HG03571 (cell line): Measurements from ENCODE around the gene CES3.
"Not testable (repeated sequence)": the region's sequence is repeated elsewhere in the genome, so short reads cannot be mapped to it uniquely, and the experiment has no call there.

ENCODE experiments used
- ATAC-seq: cut with Tn5 transposase; IDR thresholded peaks from one replicate; pipeline ENCODE4 v1.9.1; 2021; ENCODE audit not compliant: unreplicated experiment

CES3 gene

DNA sequence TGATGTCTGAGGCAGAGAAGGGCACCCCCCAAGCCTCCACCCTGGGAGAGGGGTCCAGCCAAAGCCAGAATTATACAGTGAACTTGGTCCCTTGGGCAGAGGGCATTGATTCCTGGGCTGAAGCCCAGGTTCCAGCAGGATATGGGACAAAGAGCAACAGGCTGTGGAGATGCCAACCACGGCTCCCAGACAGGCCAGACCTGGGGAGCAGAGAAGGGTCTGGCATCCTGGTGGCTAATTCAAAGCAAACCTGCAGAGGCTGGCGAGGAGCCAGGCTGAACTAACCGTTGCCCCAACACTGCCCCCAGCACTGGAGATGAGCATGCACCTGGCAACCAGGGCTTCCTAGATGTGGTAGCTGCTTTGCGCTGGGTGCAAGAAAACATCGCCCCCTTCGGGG is 3.0 kb downstream of the CES3 start:
- ATAC-seq, result no peak

DNA sequence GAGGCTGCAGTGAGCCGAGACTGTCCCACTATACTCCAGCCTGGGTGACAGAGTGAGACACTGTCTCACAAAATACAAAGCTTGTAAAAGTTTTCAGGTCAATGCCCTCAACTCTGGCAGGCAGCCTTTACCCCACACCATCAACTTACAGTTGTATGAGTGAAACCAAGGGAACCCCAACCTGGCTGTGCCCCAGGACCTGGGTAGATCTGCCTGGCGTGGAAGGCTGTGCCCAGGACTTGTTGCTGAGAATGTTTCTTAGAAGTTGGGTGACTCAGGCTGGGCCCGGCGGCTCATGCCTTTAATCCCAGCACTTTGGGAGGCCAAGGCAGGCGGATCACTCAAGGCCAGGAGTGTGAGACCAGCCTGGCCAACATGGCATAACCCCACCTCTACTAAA is 7.8 kb downstream of the CES3 start:
- ATAC-seq, result no peak

DNA sequence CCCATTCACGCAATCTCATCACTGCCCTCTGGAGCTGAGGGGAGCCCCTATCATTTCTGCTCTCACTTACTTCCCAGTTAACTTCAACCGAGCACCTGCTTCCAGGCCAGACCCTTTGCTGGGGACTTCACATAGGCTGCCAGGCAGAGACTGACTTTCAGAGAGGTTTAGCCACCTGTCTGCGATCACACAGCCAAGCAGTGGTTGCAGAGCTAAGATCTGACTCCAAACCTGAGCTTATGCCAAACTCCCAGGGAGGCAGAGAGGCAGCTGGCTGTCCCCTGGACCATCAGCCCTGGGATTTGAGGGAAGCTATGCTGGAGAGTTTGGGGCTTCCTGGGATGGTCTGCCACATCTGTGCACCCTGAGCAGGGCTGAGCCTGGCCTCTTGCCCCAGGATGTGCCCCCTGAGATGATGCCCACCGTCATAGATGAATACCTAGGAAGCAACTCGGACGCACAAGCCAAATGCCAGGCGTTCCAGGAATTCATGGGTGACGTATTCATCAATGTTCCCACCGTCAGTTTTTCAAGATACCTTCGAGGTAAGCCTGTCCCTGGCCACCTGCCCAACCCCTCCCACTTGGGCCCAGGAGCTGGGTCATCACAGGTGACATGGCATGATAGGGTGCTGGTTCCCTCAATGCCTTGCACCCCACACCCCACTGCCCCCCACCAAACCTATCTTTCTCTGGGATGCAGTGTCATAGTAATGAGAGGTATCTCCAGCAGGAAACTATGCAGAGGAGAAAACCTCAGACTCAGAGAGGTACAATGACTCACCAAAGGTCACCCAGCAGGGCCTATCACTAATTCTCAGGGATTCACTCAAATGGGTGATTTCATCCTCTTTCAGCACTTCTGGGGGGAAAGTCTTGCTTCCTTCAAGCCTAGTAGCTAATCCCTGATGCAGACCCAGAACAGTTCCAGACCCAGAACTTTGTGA is 10.0 kb downstream of the CES3 start:
- no peak for ATAC-seq

DNA sequence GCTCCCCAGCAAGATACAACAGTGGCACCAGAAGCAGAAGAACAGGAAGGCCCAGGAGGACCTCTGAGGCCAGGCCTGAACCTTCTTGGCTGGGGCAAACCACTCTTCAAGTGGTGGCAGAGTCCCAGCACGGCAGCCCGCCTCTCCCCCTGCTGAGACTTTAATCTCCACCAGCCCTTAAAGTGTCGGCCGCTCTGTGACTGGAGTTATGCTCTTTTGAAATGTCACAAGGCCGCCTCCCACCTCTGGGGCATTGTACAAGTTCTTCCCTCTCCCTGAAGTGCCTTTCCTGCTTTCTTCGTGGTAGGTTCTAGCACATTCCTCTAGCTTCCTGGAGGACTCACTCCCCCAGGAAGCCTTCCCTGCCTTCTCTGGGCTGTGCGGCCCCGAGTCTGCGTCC is 11.9 kb downstream of the CES3 start:
- ATAC-seq, result no peak

DNA sequence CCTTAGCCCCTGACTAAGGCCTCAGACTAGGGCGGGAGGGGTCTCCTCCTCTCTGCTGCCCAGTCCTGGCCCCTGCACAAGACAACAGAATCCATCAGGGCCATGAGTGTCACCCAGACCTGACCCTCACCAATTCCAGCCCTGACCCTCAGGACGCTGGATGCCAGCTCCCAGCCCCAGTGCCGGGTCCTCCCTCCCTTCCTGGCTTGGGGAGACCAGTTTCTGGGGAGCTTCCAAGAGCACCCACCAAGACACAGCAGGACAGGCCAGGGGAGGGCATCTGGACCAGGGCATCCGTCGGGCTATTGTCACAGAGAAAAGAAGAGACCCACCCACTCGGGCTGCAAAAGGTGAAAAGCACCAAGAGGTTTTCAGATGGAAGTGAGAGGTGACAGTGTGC is 12.7 kb downstream of the CES3 start:
- no peak for ATAC-seq

DNA sequence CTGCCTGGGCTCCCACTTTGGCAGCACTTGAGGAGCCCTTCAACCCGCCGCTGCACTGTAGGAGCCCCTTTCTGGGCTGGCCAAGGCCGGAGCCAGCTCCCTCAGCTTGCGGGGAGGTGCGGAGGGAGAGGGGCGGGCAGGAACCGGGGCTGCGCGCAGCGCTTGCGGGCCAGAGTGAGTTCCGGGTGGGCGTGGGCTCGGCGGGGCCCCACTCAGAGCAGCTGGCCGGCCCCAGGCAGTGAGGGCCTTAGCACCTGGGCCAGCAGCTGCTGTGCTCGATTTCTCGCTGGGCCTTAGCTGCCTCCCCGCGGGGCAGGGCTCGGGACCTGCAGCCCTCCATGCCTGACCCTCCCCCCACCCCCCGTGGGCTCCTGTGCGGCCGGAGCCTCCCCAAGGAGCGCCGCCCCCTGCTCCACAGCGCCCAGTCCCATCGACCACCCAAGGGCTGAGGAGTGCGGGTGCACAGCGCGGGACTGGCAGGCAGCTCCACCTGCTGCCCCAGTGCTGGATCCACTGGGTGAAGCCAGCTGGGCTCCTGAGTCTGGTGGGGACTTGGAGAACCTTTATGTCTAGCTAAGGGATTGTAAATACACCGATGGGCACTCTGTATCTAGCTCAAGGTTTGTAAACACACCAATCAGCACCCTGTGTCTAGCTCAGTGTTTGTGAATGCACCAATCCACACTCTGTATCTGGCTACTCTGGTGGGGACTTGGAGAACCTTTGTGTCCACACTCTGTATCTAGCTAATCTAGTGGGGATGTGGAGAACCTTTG is 13.3 kb downstream of the CES3 start:
- ATAC-seq, result not testable (repeated sequence)

DNA sequence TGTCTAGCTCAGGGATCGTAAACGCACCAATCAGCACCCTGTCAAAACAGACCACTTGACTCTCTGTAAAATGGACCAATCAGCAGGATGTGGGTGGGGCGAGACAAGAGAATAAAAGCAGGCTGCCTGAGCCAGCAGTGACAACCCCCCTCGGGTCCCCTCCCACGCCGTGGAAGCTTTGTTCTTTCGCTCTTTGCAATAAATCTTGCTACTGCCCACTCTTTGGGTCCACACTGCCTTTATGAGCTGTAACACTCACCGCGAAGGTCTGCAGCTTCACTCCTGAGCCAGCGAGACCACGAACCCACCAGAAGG is 13.8 kb downstream of the CES3 start:
- not testable (repeated sequence) for ATAC-seq

DNA sequence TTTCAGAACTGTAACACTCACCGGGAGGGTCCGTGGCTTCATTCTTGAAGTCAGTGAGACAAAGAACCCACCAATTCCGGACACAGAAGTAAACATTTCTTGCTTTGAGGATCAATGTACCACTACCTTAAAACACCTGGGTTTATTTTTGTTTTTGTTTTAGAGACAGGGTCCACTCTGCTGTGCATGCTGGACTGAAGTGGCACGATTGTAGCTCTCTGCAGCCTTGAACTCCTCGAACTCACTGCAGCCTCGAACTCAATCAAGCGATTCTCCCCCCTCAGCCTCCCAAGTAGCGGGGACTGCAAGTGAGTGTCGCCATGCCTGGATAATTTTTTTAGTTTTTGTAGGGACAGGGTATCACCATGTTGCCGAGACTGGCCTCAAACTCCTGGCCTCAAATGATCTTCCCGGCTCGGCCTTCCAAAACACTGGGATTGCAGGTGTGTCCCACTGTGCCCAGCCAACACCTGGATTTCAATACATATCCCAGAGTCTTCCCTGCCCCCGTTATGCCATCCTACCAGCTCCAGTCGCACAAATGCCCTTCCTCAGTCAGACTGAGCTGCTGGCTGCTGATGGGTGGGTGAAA is 14.3 kb downstream of the CES3 start:
- ATAC-seq, result no peak

DNA sequence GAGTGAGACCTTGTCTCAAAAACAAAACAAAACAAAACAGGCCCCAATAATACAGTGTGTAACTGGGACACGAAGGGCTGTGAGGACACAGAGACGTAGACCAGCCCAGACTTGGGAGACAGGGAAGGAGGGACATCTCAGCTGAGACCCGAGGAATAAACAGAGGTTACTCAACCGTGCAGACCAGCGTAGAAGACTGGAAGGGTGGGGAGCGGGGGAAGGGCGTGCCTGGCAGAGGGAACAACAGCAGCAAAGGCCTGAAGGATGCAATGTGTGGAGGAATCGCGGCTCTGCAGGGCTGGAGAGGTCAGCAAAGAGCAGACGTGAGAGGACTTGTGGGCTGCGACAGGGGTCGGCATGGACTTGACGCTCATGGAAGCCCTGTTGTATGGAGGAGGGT is 15.7 kb downstream of the CES3 start:
- ATAC-seq, result no peak

DNA sequence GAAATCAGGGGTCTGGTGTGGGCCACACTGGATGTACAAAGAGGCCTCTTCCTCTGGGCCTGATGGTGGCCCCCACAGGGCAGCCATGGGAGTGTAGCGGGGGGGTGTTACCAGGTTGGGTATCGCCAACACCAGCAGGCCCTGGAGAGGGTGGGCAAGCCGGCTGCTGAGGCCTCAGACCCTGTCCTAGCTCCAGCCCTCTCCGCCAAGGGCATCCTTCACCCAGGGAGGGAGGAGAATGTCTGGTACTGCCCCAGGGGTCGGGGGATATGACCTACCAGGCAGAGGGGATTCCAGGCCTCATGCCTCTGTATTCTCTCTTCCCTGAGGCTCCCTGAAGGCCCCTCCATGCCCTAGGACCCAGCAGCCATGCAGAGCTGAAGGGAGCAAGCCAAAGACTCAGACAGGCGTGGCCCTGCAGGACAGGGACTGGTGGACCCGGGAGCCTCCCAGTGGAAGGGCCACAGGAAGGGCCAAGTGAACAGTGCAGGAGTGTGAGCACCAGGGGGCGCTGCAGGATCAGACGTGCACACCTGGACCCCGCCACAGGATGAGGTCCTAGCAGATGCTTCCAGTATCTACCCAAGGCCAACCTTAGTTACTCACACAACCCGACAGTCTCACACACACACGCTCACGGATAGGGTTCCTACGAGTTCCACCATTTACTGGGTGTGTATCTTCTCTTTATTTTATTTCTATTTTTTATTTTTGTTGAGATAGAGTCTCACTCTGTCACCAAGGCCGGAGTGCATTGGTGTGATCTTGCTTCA is 16.5 kb downstream of the CES3 start:
- ATAC-seq, result peak; percentile 81

DNA sequence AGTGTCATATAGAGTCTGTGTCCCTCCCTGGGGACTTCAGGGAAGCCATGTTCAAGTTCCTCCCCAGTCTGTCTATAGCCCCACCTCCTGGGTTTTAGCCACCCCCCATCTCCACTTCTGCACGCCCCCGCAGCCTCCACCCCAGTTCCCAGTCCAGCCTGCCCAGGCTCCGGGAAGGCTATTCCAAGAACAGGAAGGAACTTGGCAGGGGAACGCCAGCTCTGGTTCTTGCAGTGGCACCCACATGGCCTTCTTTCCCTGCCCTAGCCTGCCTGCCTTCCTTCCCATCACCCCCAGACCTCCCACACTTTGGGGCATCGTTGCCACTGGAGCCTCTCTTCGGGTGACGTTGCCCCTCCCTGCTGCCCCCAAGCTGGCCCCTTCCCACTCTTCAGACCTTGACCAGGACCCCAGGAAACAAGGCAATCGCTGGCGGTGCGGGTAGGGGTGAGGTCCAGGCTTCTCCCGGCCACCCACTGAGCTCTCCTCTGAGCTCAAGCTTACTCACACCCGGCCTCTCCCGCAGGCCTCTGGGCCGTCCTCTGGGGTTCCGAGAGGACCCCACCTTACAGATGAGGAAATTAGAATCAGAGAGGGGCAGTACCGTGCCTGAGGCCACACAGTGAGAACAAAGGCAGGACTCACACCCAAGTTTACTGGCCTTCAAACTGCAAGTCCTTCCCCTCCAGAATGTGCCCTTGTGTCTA is 18.1 kb downstream of the CES3 start:
- ATAC-seq, result no peak

DNA sequence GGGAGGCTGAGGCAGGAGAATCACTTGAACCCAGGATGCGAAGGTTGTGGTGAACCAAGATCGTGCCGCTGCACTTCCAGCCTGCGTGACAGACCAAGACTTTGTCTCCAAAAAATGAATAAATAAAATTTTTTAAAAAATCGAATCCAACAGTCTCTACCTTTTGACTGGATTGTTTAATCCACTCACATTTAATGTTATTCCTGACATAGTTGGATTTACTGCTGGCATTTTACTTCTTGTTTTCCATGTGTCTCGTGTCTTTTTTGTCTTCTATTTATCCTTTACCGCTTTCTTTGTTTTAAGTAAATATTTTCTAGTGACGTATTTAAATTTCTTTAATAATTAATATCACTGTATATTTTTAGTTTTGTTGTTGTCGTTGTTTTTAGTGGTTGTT is 22.0 kb downstream of the CES3 start:
- ATAC-seq, result no peak

DNA sequence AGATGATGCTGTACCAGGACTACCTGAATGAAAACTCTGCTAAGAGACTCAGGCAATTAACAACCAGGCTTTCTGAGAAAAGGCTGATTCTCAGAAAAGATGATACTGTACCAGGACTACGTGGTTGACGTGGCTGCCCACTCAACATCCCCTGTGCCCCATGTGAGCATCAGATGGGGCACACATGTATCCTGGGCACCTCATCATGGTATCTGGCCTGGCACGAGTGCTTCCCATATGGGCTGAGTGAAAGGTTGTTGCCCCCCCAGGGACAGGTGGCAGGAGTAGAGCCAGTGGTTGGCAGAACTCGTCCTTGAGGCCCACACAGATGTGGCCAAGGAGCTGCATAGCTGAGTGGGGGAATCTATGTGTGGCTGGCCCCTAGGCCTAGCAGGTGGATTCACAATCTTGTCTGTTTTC is 23.8 kb downstream of the CES3 start:
- no peak for ATAC-seq

DNA sequence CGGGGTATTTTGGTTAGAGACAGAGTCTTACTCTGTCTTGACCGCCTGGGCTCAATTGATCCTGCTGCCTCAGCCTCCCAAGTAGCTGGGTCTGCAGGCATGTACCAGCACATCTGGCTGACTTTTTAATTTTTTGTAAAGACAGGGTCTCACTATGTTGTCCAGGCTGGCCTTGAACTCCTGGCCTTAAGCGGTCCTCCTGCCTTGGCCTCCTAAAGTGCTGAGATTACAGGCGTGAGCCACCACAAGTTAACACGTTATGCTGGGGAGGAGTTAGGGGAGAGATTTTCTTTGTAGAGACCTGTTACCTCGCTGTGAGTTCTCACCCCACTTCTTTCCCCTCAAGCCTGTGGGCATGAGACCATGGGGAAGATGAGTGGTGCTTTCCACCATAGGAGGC is 25.5 kb downstream of the CES3 start:
- no peak for ATAC-seq

DNA sequence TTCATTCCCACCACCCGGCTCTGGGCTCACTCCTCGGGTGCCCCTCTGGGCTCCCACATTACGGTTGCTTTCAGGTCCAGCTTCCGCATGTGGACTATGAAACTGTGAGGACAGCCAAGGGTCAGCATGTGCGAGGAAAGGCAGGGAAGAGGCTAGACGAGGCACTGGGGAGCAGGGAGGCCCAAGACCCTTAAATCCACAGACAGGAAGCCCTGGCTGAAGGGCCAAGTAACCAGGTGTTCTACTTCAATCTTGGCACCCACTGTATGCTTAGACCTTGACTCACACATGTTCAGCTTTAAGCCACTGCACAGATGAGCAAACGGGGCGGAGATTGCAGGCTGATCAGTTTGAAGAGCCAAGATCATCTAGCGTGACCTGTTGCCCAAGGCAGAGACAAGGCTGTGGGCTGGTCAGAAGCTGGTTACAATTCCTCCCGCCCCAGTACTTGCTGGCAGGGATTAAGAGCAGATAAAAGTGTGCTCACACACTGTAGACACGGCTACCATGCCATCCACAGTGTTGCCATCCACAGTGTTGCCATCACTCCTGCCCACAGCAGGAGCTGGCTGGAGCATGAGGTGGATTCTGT is 27.2 kb downstream of the CES3 start, which contains the start of gene CES4A:
Gene CES4A, plus strand, starts transcription at position 393 of the 592 bp plus-strand sequence. Its CDS starts 184 bp downstream, at position 577.
- no peak for ATAC-seq

DNA sequence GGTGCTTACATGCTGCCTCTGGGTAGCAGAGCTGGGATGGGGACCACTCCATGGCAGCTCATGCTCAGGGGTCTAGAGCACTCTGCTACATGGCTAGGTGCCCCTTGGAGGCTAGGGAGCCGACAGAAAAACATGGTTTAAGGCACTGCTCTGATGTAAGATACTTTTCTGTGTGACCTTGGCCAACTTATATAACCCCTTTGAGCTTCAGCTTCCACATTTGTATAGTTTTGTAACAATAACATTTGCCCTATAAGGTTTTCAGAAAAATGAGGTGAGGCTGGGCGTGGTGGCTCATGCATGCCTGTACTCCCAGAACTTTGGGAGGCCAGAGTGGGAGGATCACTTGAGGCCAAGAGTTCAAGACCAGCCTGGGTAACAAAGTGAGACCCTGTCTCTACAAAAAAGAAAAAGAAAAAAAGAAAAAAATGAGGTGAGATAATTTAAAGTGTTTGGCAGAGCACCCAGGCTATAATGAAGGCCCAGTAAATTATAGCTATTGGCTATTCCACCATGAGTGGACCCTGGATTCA is 30.5 kb downstream of the CES3 start:
- no peak for ATAC-seq

DNA sequence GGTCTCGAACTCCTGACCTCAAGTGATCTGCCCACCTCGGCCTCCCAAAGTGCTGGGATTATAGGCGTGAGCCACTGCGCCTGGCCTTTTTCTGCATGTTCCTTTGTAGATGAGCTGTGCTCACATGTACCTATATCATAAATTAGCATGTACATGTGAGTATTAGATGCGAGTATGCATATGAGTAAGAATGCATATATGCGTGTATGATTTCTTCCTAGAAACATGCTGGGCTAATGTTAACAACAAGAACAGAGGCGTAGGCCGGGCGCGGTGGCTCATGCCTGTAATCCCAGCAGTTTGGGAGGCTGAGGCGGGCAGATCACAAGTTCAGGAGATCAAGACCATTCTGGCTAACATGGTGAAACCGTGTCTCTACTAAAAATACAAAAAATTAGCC is 32.5 kb downstream of the CES3 start:
- not testable (repeated sequence) for ATAC-seq

DNA sequence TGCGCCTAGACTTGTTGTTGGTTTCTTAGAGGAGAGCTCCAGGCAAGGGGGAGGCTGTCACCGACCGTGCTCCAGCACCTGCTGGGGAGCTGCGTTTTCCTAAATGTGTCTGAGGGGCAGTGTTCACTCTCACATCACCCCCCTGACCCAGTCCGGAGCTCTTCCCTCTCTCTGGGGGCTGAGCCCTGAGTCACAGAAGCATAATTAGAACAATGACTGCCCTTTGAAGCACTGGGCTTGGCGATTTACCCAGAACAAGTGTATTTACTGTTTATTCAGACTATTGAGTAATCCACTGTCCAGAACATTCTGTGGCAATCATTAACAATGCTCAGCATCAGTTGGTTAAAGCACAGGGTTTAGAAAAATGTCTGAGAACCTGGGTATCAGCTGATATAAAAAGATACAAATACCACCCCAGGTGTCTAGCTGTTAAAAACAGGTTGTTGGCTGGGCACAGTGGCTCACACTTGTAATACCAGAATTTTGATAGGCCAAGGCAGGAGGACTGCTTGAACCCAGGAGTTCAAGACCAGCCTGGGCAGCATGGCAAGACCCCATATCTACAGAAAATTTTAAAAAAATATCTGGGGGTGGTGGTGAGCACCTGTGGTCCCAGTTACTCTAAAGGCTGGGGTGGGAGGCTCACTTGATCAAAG is 35.4 kb downstream of the CES3 start:
- ATAC-seq, result no peak

DNA sequence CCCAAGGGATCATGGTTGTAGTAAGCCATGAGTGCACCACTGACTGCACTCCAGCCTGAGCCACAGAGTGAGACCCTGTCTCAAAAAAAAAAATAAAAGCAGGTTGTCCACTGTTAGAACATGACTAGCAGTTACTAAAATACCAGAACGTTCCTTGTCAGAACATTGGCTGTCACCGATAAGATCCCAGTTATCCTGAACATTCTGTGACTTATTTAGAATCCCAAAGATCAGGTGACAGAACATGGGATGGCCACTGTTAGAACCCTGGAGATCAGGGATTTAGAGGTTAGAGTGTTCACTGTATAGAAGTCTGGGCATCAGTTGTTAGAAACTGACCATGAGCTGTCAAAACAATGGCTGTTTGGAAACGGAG is 35.9 kb downstream of the CES3 start:
- no peak for ATAC-seq
